GM18873 (cell line): ENCODE results near the gene FZR1.
A peak's percentile ranks its signal among the peaks of the same experiment; 100 is the strongest.
"Not testable (repeated sequence)": the region's sequence is repeated elsewhere in the genome, so short reads cannot be mapped to it uniquely, and the experiment has no call there.

ENCODE experiments used
- ATAC-seq: cut with Tn5 transposase; IDR thresholded peaks from one replicate; pipeline ENCODE4 v1.9.1; 2021; ENCODE audit warnings: mild to moderate bottlenecking, moderate library complexity, moderate number of reproducible peaks; ENCODE audit not compliant: unreplicated experiment, low FRiP score

The FZR1 gene

GRCh38 chr19:3494051-3494450, 12.1 kb upstream of the FZR1 start:
- ATAC-seq = no peak

DNA sequence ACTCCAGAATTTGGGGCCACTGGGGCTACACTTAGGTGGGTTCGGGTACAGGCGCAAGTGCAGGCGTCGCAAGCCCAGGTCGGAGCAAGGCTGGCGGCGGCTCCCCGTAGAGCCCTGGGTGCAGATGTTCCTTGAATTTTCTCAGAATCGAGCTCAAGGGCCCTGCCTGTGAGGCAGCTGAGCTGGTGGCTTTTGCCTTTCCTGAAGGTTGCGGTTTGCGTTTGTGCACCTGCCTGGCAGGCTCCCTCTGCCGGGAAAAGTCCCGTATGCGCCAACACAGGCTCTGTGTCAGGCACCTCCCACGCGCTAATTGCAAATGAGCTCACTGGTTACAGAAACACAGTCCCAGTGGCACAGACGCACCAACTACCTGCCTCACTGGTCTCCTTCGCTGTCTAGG, 11.6 kb upstream of the FZR1 start:
- ATAC-seq = no peak

- no peak for ATAC-seq
Measured at GRCh38 chr19:3496392-3497273, 9.5 kb upstream of the FZR1 start.

- no peak for ATAC-seq
Measured at GRCh38 chr19:3497757-3498520, 8.2 kb upstream of the FZR1 start.

GRCh38 chr19:3499738-3500428, 6.2 kb upstream of the FZR1 start:
- ATAC-seq = no peak

GRCh38 chr19:3500429-3501101, 5.5 kb upstream of the FZR1 start, which contains the start of gene DOHH:
Gene DOHH, minus strand, starts transcription at chr19:3500674. Its CDS starts 3,860 bp downstream, at chr19:3496814.
- peak; percentile 72 for ATAC-seq

DNA sequence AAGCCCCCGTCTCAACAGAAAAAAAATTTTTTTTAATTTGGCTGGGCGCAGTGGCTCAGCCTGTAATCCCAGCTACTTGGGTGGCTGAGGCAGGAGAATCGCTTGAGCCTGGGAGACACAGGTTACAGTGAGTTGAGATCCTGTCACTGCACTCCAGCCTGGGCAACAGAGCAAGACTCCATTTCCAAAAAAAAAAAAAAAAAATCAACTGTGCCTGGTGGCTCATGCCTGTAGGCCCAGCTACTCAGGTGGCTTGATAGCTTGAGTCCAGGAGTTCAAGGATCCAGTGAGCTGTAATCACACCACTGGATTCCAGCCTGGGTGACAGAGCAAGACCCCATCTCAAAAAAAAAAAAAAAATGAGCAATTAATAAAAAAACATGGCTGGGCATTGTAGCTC, 4.3 kb upstream of the FZR1 start:
- no peak for ATAC-seq

- no peak for ATAC-seq
Measured at GRCh38 chr19:3503036-3503572, 3.0 kb upstream of the FZR1 start.

- no peak for ATAC-seq
Measured at GRCh38 chr19:3504735-3505134, 1.4 kb upstream of the FZR1 start.

DNA sequence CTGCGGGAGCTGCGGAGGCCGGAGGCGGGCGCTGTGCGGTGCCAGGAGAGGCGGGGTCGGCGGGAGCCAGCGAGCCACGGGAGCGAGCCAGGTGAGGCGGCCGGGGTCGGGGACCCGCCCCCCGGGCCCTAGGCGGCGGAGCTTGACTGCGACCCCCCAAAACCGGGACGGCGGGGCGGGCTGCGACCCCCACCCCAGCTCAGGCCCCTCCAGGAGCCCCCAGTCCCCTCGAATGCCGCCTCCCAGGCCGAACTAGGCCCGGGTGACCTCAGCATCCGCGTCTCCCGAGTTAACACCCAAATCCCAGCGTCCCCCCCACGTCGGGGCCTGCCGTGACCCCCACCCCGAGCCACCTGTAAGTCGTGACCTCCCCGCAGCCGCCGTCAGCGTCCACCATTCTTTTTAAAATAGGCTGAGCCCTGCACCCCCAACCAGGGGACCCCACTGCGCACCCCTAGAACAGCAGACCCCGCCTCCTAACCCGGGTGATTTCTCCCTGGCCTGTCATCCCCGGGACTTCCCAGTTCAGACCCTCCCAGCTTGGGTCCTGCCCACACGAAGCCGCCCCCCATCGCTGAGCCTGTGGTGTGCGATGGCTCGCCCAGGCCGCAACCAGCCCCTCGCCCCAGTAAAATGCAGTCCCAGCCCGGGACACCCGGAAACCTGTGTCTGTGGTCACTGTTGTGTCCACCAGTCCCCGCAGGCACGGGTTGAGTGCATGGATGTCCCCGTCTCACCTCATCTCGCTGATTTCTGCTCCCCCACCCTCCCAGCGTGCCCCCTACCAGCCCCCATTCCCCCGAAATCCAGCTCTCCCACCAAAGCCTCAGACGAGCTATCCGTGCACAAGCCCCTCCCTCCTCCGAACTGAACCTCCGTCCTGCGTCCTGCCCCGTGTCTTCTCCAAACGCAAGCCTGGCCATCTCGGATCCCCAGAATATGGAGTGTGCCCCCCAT, 551 bp downstream of the FZR1 start:
- peak; percentile 23 for ATAC-seq

DNA sequence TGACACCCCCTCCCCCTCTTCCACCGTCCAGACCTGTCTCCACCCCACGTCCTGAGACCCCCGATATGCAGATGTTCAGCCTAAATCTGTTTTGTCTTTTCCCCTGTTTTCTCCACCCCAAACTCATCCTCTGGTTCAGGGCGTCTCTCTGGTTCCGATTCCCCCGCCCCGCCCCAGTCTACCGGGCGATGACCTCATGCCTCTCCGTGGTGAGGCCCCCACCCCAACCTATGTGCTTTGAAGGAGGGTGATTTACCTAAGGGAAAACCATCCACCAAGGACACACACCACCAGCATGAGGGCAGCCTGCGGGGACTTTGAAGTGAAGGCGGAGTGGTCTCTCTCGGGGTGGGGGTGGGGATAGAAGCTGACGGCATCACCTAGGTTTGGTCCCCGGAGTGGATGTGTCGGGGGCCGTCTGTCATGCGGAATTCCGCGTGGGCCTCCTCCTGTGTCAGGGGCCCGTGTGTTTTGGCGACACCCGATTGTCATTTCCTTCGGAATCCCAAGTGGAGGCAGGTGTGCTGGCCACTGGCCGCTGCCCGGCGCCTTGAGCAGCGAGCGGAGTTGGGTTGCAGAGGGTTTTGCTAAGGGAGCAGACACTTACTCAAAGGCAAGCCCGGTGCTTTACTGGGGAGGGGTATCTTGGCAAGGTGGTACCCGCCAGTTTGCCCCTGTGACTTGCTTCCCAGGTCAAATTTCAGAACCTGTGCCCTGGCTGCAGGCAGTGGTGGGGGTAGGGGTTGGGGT, 1.4 kb downstream of the FZR1 start:
- ATAC-seq = no peak

DNA sequence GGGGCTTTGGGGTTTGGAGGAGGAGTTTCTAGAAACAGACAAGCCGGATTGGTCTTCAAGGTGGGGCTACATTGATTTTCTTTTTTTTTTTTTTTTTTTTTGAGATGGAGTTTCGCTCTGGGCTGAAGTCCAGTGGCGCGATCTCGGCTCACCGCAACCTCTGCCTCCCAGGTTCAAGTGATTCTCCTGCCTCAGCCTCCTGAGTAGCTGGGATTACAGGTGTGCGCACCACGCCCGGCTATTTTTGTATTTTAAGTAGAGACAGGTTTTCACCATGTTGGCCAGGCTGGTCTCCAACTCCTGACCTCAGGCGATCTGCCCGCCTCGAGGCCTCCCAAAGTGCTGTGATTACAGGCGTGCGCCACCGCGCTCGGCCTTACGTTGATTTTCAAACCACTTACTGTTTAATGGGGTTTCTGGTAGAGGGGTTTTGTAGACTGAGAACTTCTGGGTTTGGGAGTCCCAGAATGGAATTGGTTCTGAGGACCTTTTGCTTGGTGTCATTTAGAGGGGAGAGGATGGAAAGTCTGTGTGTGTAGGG, 2.1 kb downstream of the FZR1 start:
- not testable (repeated sequence) for ATAC-seq

- ATAC-seq = no peak
Measured at GRCh38 chr19:3508771-3509535, 2.8 kb downstream of the FZR1 start.

- ATAC-seq = no peak
Measured at GRCh38 chr19:3509566-3509989, 3.5 kb downstream of the FZR1 start.

- ATAC-seq = no peak
Measured at GRCh38 chr19:3510727-3511126, 4.6 kb downstream of the FZR1 start.

DNA sequence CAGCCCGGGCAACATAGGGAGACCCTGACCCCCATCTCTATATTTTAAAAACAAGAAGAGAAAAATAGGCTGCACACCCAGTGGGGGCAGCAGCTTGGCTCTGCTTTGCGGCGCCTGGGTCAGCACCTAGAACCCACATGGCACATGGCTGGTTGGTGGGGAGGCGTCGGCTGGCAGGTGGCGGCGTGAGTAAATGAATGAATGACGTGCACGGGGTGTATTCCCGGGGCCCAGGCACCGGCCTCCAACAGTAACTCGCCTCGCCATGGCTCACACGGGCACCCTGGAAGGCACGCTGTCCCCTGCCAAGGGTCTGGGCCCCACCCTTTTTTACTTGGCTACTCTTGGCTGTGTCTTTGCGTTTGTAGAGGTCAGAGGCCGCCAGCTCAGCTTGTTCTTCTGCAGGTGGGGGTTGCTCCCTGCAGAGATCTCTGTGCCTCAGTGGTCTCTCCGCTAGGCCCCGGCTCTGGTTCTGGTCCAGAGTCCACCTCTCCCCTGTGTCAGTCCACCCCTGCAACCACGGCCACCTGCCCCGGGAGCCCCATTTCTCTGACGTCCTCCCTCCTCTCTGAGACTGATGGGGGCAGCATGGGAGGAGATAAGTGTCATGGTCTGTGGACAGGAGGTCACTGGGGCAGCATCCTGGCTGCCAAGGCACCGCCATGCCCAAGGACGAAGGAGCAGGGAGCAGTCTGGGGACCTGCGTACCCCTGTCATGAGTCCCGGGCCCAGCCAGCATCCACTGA, 5.6 kb downstream of the FZR1 start:
- ATAC-seq = no peak
